Adrenal gland (tissue), 12 donors: ENCODE results near the gene SMC5. TPM values are rescaled to one million over a fixed set of nuclear protein-coding genes. Genes with fewer than 3 reads are reported as not detected.

Experiments
- DNase-seq, 7 donors: peaks; one replicate each; pipeline ENCODE4 v3.0.0-alpha.2; 2019 to 2020
- H3K27ac ChIP-seq, 5 donors: fragments of 200-600 bp; sonication (generic) in 4 of 5; 1 replicate in 3 of 5; 2 replicates in 2 of 5; pipeline versions ENCODE4 v1.5.1 to v1.8.0; 2016 to 2020; ENCODE audit warnings: mild to moderate bottlenecking in 1 of 5
- H3K27me3 ChIP-seq: fragments of 200-600 bp; 2 replicates; pipeline ENCODE4 v1.8.0; 2021
- H3K36me3 ChIP-seq, 2 donors: fragments of 200-600 bp; replicated peaks in 1 of 2; 1 replicate in 1 of 2; 2 replicates in 1 of 2; pipeline versions ENCODE4 v1.5.1 to v1.8.0; 2018 to 2022
- H3K4me1 ChIP-seq, 2 donors: fragments of 200-600 bp; replicated peaks in 1 of 2; 1 replicate in 1 of 2; 2 replicates in 1 of 2; pipeline versions ENCODE4 v1.5.1 to v1.8.0; 2018 to 2021
- H3K4me3 ChIP-seq, 4 donors: fragments of 200-600 bp; sonication (generic) in 3 of 4; one replicate each; pipeline ENCODE4 v1.5.1; 2016 to 2018
- H3K9me3 ChIP-seq, 3 donors: fragments of 200-600 bp; sonication (generic) in 1 of 3; replicated peaks in 1 of 3; 1 replicate in 2 of 3; 2 replicates in 1 of 3; pipeline versions ENCODE4 v1.5.1 to v1.8.0; 2016 to 2021
- CTCF ChIP-seq, 6 experiments: fragments of 450-650 bp in 4 of 6; fragments of 200-600 bp in 2 of 6; sonication (generic) in 1 of 6; IDR thresholded peaks; 1 replicate in 5 of 6; 2 replicates in 1 of 6; pipeline versions ENCODE4 v1.5.1 to v1.8.0; 2016 to 2021; ENCODE audit warnings: antibody characterized with exemption in 6 of 6, mild to moderate bottlenecking in 2 of 6, moderate library complexity in 1 of 6
- POLR2A ChIP-seq, 2 donors: fragments of 450-650 bp; IDR thresholded peaks; one replicate each; pipeline ENCODE4 v1.6.1; 2017; ENCODE audit warnings: antibody characterized with exemption in 2 of 2, mild to moderate bottlenecking in 2 of 2, moderate library complexity in 1 of 2
- WGBS, 4 donors: extraction: QIAGEN DNeasy Blood & Tissue Kit in 2 of 4; methylation state at CpG; one replicate each; pipeline versions ENCODE4 v1.1.5 to v1.1.7; 2013 to 2017; 5-methylcytosine and 5-hydroxymethylcytosine counted together
- intact Hi-C, 2 donors: fragments of 100-400 bp; cut with DNase I; formaldehyde crosslinking; loops; one replicate each; pipeline versions ENCODE4 v1.14.1 to v1.15.0; 2022 to 2023
- polyA plus RNA-seq, 3 donors: library from polyadenylated mRNA; stranded (reverse); fragments of 200-250 nt in 2 of 3; fragments of 350-450 nt in 1 of 3; fragmentation: Illumina TruSeq in 1 of 3; extraction: RNeasy Lipid Tissue Mini Kit (QIAGEN cat#74804) in 1 of 3; gene quantifications; one replicate each; pipeline ENCODE4 v1.2.3, GENCODE V29; 2013 to 2014
- small RNA-seq, 2 donors: library from RNA; depleted of rRNA; stranded (forward); fragments of <200 nt; gene quantifications; one replicate each; pipeline ENCODE3, GENCODE V24; 2016
- total RNA-seq, 9 donors: library from RNA; depleted of rRNA in 4 of 9; stranded (reverse); fragments of >200 nt in 4 of 9; fragments of 120-200 nt in 1 of 9; fragmentation: NEBNext Ultra II Directional in 1 of 9; extraction: Animal tissue kit (Norgen Biotek cat#: 25700) in 1 of 9; gene quantifications; one replicate each; pipeline versions ENCODE4 v1.1.0 to v1.2.4, GENCODE V29; 2013 to 2023
- donor health status: healthy with polysubstance abuse.
- donor health status: Bipolar disorder and iron deficiency.
- donor health status: DM: yes; HTN: yes; CAD: no.
- donor health status: DM: no; HTN: no; CAD: no.
- donor health status: DM: no; HTN: no; CAD: no.
- donor health status: DM: yes; HTN: yes; CAD: no.

The SMC5 gene
- total and polyA plus RNA-seq, 12 donors = 5.2 to 47.2 (median 15.2) TPM

DNA sequence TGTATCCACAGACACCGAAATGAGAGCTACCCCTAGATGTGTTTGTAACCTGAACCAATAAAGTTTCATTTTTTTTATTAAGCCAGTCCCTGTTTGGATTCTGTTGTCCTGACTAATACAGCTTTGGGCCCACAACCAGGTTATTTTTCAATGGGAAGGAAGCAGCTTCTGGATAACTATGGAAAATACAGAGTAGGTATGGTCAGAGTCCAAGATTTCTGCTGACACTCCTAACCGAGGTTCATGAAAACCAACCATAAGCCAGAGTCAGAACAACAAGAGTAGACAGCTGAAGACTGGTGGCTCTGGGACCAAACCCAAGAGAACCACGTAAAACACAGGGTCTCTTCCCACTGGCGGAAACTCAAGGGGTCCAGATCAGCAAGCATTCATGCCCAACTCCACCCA lies 144.8 kb downstream of the SMC5 start:
- DNase-seq = no peak
- peaks cover 64 to 95% of the 10 kb centered on the region in 2 donors for H3K4me1 ChIP-seq

GRCh38 chr9:70404261-70404660 lies 145.5 kb downstream of the SMC5 start:
- no peaks in the 10 kb centered on the region for H3K27me3 ChIP-seq
- TF ChIP-seq CTCF (IDR thresholded peaks at IDR 0.05) (no peak), POLR2A (IDR thresholded peaks at IDR 0.05) (no peak)
- no peaks in the 10 kb centered on the region for H3K9me3 ChIP-seq
- intact Hi-C loops = loop anchor here (10.0 kb wide), 1 partner anchor 49 kb away; no protein-coding TSS in a partner anchor
- no peak for DNase-seq
- H3K36me3 ChIP-seq = no peaks in the 10 kb centered on the region
- H3K4me3 ChIP-seq = peak overlapping the region in 1 of 4 donors; percentile 16
- H3K4me1 ChIP-seq = peaks cover 58 to 93% of the 10 kb centered on the region in 2 donors
- WGBS, 4 donors = 77 to 84% (median 81%) methylated on average over 2 of the region's 2 CpGs
- peak overlapping the region in 3 of 5 donors; percentile 24 to 67 (median 65) for H3K27ac ChIP-seq

More for the DNA sequence above, 144.8 kb downstream of the SMC5 start:
- TF ChIP-seq CTCF (IDR thresholded peaks at IDR 0.05) (no peak), POLR2A (IDR thresholded peaks at IDR 0.05) (no peak)
- Histone ChIP-seq H3K4me3 (peak overlapping the region in 1 of 4 donors; percentile 16), H3K36me3 (no peaks in the 10 kb centered on the region), H3K27ac (peak overlapping the region in 3 of 5 donors; percentile 46 to 67 (median 65)), H3K9me3 (no peaks in the 10 kb centered on the region), H3K27me3 (no peaks in the 10 kb centered on the region)
- intact Hi-C loops = loop anchor here (10.0 kb wide), 1 partner anchor 49 kb away; no protein-coding TSS in a partner anchor
- 55 to 73% (median 67%) methylated on average over 3 to 4 of the region's 4 CpGs for WGBS, 4 donors

Small RNA genes lying within 50 kb of the gene (small RNA-seq; reads per million reads assigned to genes)
- 0 reads per million in 2 donors for gene RF00019

Other genes starting within 250 kb of the SMC5 start
- 10 to 100 TPM in 3 of 9 donors, 1 to 10 TPM in 5, under 1 TPM in 1; 0.83 to 15.7 (median 5.1) TPM for gene MAMDC2, start 215.1 kb upstream of the SMC5 start, total RNA-seq
- gene MAMDC2, start 215.1 kb upstream of the SMC5 start, polyA plus RNA-seq = 1 to 10 TPM; 2.6 to 7.1 (median 3.0) TPM
- 10 to 100 TPM in 8 of 9 donors, 1 to 10 TPM in 1; 2.2 to 80.7 (median 44.3) TPM for gene KLF9, start 155.7 kb downstream of the SMC5 start, total RNA-seq
- gene KLF9, start 155.7 kb downstream of the SMC5 start, polyA plus RNA-seq = 10 to 100 TPM; 16.8 to 34.1 (median 17.1) TPM